A673 (cell line): ENCODE results near the gene GUCY2F.

Experiments
- CTCF ChIP-seq: fragments of 300-800, 200-600 bp; sonication (generic); conservative IDR thresholded peaks from 2 replicates; pipeline ENCODE4 v1.5.1; 2017; ENCODE audit warnings: low read depth, mild to moderate bottlenecking, antibody characterized with exemption, low read length, moderate library complexity, mixed read lengths
- EZH2 ChIP-seq: fragments of 200-600 bp; sonication (generic); IDR thresholded peaks from 2 replicates; pipeline ENCODE4 v1.6.1; 2017; ENCODE audit warnings: borderline replicate concordance, low read depth, mild to moderate bottlenecking, mixed read lengths, antibody characterized with exemption, low read length; ENCODE audit not compliant: poor library complexity, severe bottlenecking

- no peak for TF ChIP-seq EZH2
- no peak for TF ChIP-seq CTCF
Measured at GRCh38 chrX:109440475-109440874, 41.4 kb downstream of the GUCY2F start.
